CD4-positive, alpha-beta T cell (primary cell): ENCODE results near the gene DYNC2LI1. TPM values are rescaled to one million over a fixed set of nuclear protein-coding genes. Genes with fewer than 3 reads are reported as not detected.
A peak's percentile ranks its signal among the peaks of the same experiment; 100 is the strongest.

ENCODE experiments used
- ATAC-seq: fragments of 200-7000 bp; cut with Tn5 transposase; one replicate; pipeline ENCODE4 v1.10.0; 2022; ENCODE audit warnings: mild to moderate bottlenecking; ENCODE audit not compliant: poor library complexity
- CTCF ChIA-PET: fragments of 350-600 bp; sonication (Branson Sonifier 250); formaldehyde crosslinking; loops from one replicate; lab custom pipeline; 2021; ENCODE audit warnings: antibody characterized with exemption, inconsistent platforms; lab: Charles Lee
- POLR2A ChIA-PET: fragments of 350-600 bp; sonication (Branson Sonifier 250); formaldehyde crosslinking; loops from one replicate; lab custom pipeline; 2021; ENCODE audit warnings: antibody characterized with exemption, inconsistent platforms; lab: Charles Lee
- DNase-seq, 14 experiments: peaks; one replicate each; pipeline ENCODE4 v3.0.0-alpha.2; 2013 to 2020; ENCODE audit warnings: mixed read lengths in 2 of 14
- H3K27ac ChIP-seq, 2 donors: one replicate each; pipeline versions ENCODE4 v1.5.1 to v1.7.0; 2013; ENCODE audit warnings: low read length in 2 of 2, low read depth in 1 of 2, mild to moderate bottlenecking in 1 of 2
- H3K27me3 ChIP-seq, 2 experiments: 1 replicate in 1 of 2; 2 replicates in 1 of 2; pipeline versions ENCODE4 v1.6.1 to v1.7.0; 2013; ENCODE audit warnings: low read length in 2 of 2, control low read depth in 1 of 2, mild to moderate bottlenecking in 1 of 2, moderate library complexity in 1 of 2; ENCODE audit not compliant: insufficient read depth in 2 of 2, control insufficient read depth in 1 of 2
- H3K36me3 ChIP-seq: one replicate; pipeline ENCODE4 v1.6.1; 2013; ENCODE audit warnings: low read length, control low read depth; ENCODE audit not compliant: insufficient read depth
- H3K4me1 ChIP-seq: one replicate; pipeline ENCODE4 v1.6.1; 2013; ENCODE audit warnings: low read length, control low read depth; ENCODE audit not compliant: insufficient read depth
- H3K4me3 ChIP-seq: one replicate; pipeline ENCODE4 v1.5.1; 2013; ENCODE audit warnings: mild to moderate bottlenecking, low read length, moderate library complexity
- H3K9me3 ChIP-seq, 2 experiments: 1 replicate in 1 of 2; 2 replicates in 1 of 2; pipeline versions ENCODE4 v1.6.1 to v1.7.0; 2013; ENCODE audit warnings: low read length in 2 of 2, mild to moderate bottlenecking in 2 of 2, control low read depth in 1 of 2, moderate library complexity in 1 of 2; ENCODE audit not compliant: control insufficient read depth in 1 of 2, insufficient read depth in 1 of 2
- H3K27ac Mint-ChIP-seq: one replicate; pipeline ENCODE4 v1.8.0; 2020; ENCODE audit warnings: mixed read lengths
- H3K27me3 Mint-ChIP-seq: one replicate; pipeline ENCODE4 v1.8.0; 2021; ENCODE audit warnings: mixed read lengths
- H3K36me3 Mint-ChIP-seq: one replicate; pipeline ENCODE4 v1.8.0; 2021; ENCODE audit warnings: low read depth, mixed read lengths
- H3K4me1 Mint-ChIP-seq: one replicate; pipeline ENCODE4 v1.8.0; 2021; ENCODE audit warnings: low read depth, mixed read lengths
- H3K4me3 Mint-ChIP-seq: one replicate; pipeline ENCODE4 v1.8.0; 2020; ENCODE audit warnings: mild to moderate bottlenecking, mixed read lengths
- H3K9me3 Mint-ChIP-seq: one replicate; pipeline ENCODE4 v1.8.0; 2020; ENCODE audit warnings: mixed read lengths
- intact Hi-C, 2 experiments: fragments of 100-400 bp; cut with DNase I in 1 of 2; cut with micrococcal nuclease in 1 of 2; formaldehyde crosslinking; loops; one replicate each; pipeline versions ENCODE4 v1.15.1 to v1.9.0; 2023 to 2025; cut with DNase I, micrococcal nuclease
- total RNA-seq, 174 experiments: library from RNA in 2 of 174; stranded (reverse) in 2 of 174; gene quantifications; one replicate each; pipeline ENCODE4 v1.2.3 and lab custom pipeline; 2021 to 2026
- TF ChIP-seq, protein P1 (sequence below): fragments of 200-600 bp; IDR thresholded peaks from one replicate; pipeline ENCODE4 v1.8.0; 2022; ENCODE audit warnings: antibody characterized with exemption, mild to moderate bottlenecking

Gene DYNC2LI1
- total RNA-seq, 2 experiments from 2014 or later: 2.1 to 2.2 TPM

DNA sequence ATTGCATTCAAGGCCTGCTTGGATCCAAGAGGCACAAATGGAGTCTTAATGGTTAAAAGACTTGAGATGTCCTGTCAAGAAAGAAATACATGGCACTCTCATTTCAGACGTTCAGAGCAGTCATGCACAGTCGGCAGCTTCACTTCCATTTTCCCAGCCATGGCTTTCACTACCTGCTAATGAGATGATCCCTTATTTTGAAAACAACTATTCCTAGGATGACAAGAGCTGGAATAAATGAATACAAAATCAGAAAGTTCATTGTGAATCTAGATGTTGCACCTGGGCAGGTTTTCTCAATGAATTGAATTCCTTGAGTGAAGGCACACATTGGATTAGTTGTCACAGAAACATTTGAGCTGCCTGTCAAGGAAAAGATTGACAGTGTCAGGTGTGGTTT, 39.1 kb downstream of the DYNC2LI1 start:
- ATAC-seq (no peak), DNase-seq (no peak)
- H3K27ac Mint-ChIP-seq: no peak overlapping the region
- H3K9me3 Mint-ChIP-seq: no peaks in the 10 kb centered on the region
- no peak overlapping the region for H3K4me3 Mint-ChIP-seq
- Histone ChIP-seq H3K27ac (no peak overlapping the region), H3K36me3 (no peaks in the 10 kb centered on the region), H3K9me3 (no peaks in the 10 kb centered on the region), H3K4me1 (no peaks in the 10 kb centered on the region), H3K4me3 (no peak overlapping the region), H3K27me3 (no peaks in the 10 kb centered on the region)
- H3K36me3 Mint-ChIP-seq: peaks cover under 1% of the 10 kb centered on the region
- intact Hi-C loops: no loop called here
- TF ChIP-seq, protein P1, sequence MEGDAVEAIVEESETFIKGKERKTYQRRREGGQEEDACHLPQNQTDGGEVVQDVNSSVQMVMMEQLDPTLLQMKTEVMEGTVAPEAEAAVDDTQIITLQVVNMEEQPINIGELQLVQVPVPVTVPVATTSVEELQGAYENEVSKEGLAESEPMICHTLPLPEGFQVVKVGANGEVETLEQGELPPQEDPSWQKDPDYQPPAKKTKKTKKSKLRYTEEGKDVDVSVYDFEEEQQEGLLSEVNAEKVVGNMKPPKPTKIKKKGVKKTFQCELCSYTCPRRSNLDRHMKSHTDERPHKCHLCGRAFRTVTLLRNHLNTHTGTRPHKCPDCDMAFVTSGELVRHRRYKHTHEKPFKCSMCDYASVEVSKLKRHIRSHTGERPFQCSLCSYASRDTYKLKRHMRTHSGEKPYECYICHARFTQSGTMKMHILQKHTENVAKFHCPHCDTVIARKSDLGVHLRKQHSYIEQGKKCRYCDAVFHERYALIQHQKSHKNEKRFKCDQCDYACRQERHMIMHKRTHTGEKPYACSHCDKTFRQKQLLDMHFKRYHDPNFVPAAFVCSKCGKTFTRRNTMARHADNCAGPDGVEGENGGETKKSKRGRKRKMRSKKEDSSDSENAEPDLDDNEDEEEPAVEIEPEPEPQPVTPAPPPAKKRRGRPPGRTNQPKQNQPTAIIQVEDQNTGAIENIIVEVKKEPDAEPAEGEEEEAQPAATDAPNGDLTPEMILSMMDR: no peak
- no peaks in the 10 kb centered on the region for H3K4me1 Mint-ChIP-seq
- no peaks in the 10 kb centered on the region for H3K27me3 Mint-ChIP-seq
- POLR2A ChIA-PET: no interaction called here
- CTCF ChIA-PET: no interaction called here

DNA sequence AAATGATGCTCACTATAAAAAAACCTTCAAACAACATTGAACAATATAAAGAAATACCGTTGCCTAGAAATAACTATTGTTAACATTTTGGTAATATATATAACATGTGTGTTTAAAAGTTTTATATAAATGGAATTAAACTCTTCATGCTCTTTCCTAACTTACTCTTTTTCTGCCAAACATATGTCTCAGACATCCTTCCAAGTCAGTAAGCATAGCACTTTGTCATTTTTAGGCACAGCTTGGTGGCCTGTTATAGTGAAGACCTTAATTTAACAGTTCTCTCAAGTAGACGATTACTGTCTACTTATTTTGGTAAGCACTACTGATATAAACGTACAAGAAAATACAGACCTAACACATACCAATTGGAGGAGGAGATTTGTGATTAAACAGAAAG, 40.9 kb downstream of the DYNC2LI1 start:
- DNase-seq (no peak), ATAC-seq (no peak)
- H3K27me3 Mint-ChIP-seq: no peaks in the 10 kb centered on the region
- Histone ChIP-seq H3K9me3 (no peaks in the 10 kb centered on the region), H3K27me3 (no peaks in the 10 kb centered on the region), H3K36me3 (no peaks in the 10 kb centered on the region), H3K4me1 (no peaks in the 10 kb centered on the region), H3K27ac (no peak overlapping the region), H3K4me3 (no peak overlapping the region)
- no peaks in the 10 kb centered on the region for H3K4me1 Mint-ChIP-seq
- POLR2A ChIA-PET: no interaction called here
- H3K27ac Mint-ChIP-seq: no peak overlapping the region
- intact Hi-C loops: no loop called here
- TF ChIP-seq, protein P1: no peak
- no peak overlapping the region for H3K4me3 Mint-ChIP-seq
- H3K9me3 Mint-ChIP-seq: no peaks in the 10 kb centered on the region
- CTCF ChIA-PET: no interaction called here
- no peaks in the 10 kb centered on the region for H3K36me3 Mint-ChIP-seq

DNA sequence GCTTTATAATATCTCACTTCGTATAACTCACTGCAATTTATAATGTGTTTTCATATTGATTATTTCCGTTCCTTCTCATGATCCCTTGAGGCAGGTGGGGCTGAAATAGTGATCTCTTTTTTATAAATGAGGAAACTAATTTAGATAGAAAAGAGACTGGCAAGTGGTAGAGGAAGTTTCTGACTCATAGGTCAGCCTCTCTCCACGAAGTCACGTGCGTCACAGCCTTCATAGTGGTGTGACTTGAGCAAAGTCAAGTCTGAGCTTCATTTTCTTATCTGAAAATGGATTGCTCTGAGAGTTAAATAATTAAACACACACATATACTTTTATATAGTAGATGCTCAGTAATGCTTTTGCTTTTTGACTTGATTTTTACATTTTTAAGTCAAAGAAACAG, 44.9 kb downstream of the DYNC2LI1 start:
- Mint-ChIP-seq H3K27ac (no peak overlapping the region), H3K27me3 (peaks cover 20% of the 10 kb centered on the region), H3K4me3 (no peak overlapping the region), H3K4me1 (no peaks in the 10 kb centered on the region), H3K36me3 (no peaks in the 10 kb centered on the region), H3K9me3 (no peaks in the 10 kb centered on the region)
- no peak for ATAC-seq
- peaks cover 3 to 10% of the 10 kb centered on the region in 2 experiments for H3K27me3 ChIP-seq
- DNase-seq: peak in 3 of 14 experiments; percentile 1 to 38 (median 22)
- intact Hi-C loops: no loop called here
- ChIA-PET POLR2A (no interaction called here), CTCF (no interaction called here)
- H3K4me1 ChIP-seq: no peaks in the 10 kb centered on the region
- TF ChIP-seq, protein P1: no peak
- no peaks in the 10 kb centered on the region for H3K9me3 ChIP-seq
- no peak overlapping the region for H3K4me3 ChIP-seq
- H3K36me3 ChIP-seq: no peaks in the 10 kb centered on the region
- no peak overlapping the region for H3K27ac ChIP-seq
